SK-N-SH treated with all-trans-retinoic acid at 6 μM for 48 hours (cell line): Measurements from ENCODE around the gene HACD2.

Experiments used
- ATAC-seq: fragments of 200-7000 bp; cut with Tn5 transposase; 3 replicates; pipeline ENCODE4 v1.9.1; 2020; ENCODE audit warnings: mild to moderate bottlenecking, moderate library complexity
- ARNTL ChIP-seq: fragments of 450-650 bp; formaldehyde crosslinking; IDR thresholded peaks from 2 replicates; pipeline ENCODE4 v1.5.0; 2020; ENCODE audit warnings: low read depth, mild to moderate bottlenecking, moderate library complexity, borderline replicate concordance
- BACH2 ChIP-seq: fragments of 250-450 bp; sonication (Bioruptor Pico); IDR thresholded peaks from 2 replicates; pipeline ENCODE4 v1.9.0; 2021; ENCODE audit warnings: mild to moderate bottlenecking, borderline replicate concordance
- CREB5 ChIP-seq: fragments of 250-450 bp; sonication (Bioruptor Pico); IDR thresholded peaks from 2 replicates; pipeline ENCODE4 v1.5.1; 2020; ENCODE audit warnings: low read depth, mild to moderate bottlenecking, moderate library complexity
- CSDC2 ChIP-seq: fragments of 250-450 bp; sonication (Bioruptor Pico); IDR thresholded peaks from 2 replicates; pipeline ENCODE4 v1.5.0; 2020; ENCODE audit warnings: mild to moderate bottlenecking, moderate library complexity
- ESRRG ChIP-seq: fragments of 250-450 bp; sonication (Bioruptor Pico); IDR thresholded peaks from 2 replicates; pipeline ENCODE4 v1.6.1; 2021; ENCODE audit warnings: mild to moderate bottlenecking
- GLIS3 ChIP-seq: fragments of 250-450 bp; sonication (Bioruptor Pico); IDR thresholded peaks from 2 replicates; pipeline ENCODE4 v1.5.0; 2020; ENCODE audit warnings: mild to moderate bottlenecking, moderate library complexity
- ISL1 ChIP-seq: fragments of 250-450 bp; sonication (Bioruptor Pico); IDR thresholded peaks from 2 replicates; pipeline ENCODE4 v2.1.2; 2022; ENCODE audit warnings: mild to moderate bottlenecking, moderate library complexity
- OSR1 ChIP-seq: fragments of 250-450 bp; sonication (Bioruptor Pico); IDR thresholded peaks from 2 replicates; pipeline ENCODE4 v1.8.0; 2022; ENCODE audit warnings: moderate library complexity, mild to moderate bottlenecking, inconsistent platforms
- PATZ1 ChIP-seq: fragments of 250-450 bp; sonication (Bioruptor Pico); IDR thresholded peaks from 2 replicates; pipeline ENCODE4 v1.8.0; 2020; ENCODE audit warnings: mild to moderate bottlenecking, moderate library complexity, borderline replicate concordance
- POU6F1 ChIP-seq: fragments of 250-450 bp; sonication (Bioruptor Pico); IDR thresholded peaks from 2 replicates; pipeline ENCODE4 v1.8.0; 2021; ENCODE audit warnings: low read depth, mild to moderate bottlenecking, moderate library complexity, borderline replicate concordance
- PPARA ChIP-seq: fragments of 250-450 bp; sonication (Bioruptor Pico); IDR thresholded peaks from 2 replicates; pipeline ENCODE4 v1.5.0; 2020; ENCODE audit warnings: mild to moderate bottlenecking, borderline replicate concordance
- RARB ChIP-seq: fragments of 250-450 bp; sonication (Bioruptor Pico); IDR thresholded peaks from 2 replicates; pipeline ENCODE4 v1.8.0; 2021; ENCODE audit warnings: mild to moderate bottlenecking, moderate library complexity
- SNAI2 ChIP-seq: fragments of 250-450 bp; sonication (Bioruptor Pico); IDR thresholded peaks from 2 replicates; pipeline ENCODE4 v1.5.0; 2020; ENCODE audit warnings: mild to moderate bottlenecking, moderate library complexity
- TCF4 ChIP-seq: fragments of 250-450 bp; sonication (Bioruptor Pico); IDR thresholded peaks from 2 replicates; pipeline ENCODE4 v1.8.0; 2021; ENCODE audit warnings: mild to moderate bottlenecking, moderate library complexity, borderline replicate concordance
- TOX ChIP-seq: fragments of 250-450 bp; sonication (Bioruptor Pico); IDR thresholded peaks from 2 replicates; pipeline ENCODE4 v1.8.0; 2021; ENCODE audit warnings: mild to moderate bottlenecking, moderate library complexity, borderline replicate concordance
- ZFP3 ChIP-seq: fragments of 250-450 bp; sonication (Bioruptor Pico); IDR thresholded peaks from 2 replicates; pipeline ENCODE4 v1.5.0; 2020; ENCODE audit warnings: mild to moderate bottlenecking, moderate library complexity
- ZFP30 ChIP-seq: fragments of 450-650 bp; formaldehyde crosslinking; IDR thresholded peaks from 2 replicates; pipeline ENCODE4 v1.5.0; 2022; ENCODE audit warnings: mild to moderate bottlenecking, moderate library complexity
- ZNF565 ChIP-seq: fragments of 450-650 bp; formaldehyde crosslinking; conservative IDR thresholded peaks from 2 replicates; pipeline ENCODE4 v1.5.0; 2020; ENCODE audit warnings: low read depth, mild to moderate bottlenecking, moderate library complexity
- ZNF70 ChIP-seq: fragments of 450-650 bp; formaldehyde crosslinking; IDR thresholded peaks from 2 replicates; pipeline ENCODE4 v1.5.0; 2020; ENCODE audit warnings: mild to moderate bottlenecking, moderate library complexity
- ZNF8 ChIP-seq: fragments of 450-650 bp; formaldehyde crosslinking; IDR thresholded peaks from 2 replicates; pipeline ENCODE4 v1.5.0; 2020; ENCODE audit warnings: mild to moderate bottlenecking, moderate library complexity

The HACD2 gene

GRCh38 chr3:123587401-123587800 is 2.5 kb upstream of the HACD2 start:
- no peak for ATAC-seq
- no peak for TF ChIP-seq ZNF70 (CRISPR knock-in tag)
- no peak for TF ChIP-seq CSDC2 (CRISPR knock-in tag)
- no peak for TF ChIP-seq ZNF8 (CRISPR knock-in tag)
- no peak for TF ChIP-seq ISL1 (CRISPR knock-in tag)

GRCh38 chr3:123586968-123587367 is 2.1 kb upstream of the HACD2 start:
- no peak for ATAC-seq
- no peak for TF ChIP-seq ZNF8 (CRISPR knock-in tag)

GRCh38 chr3:123586131-123586530 is 1.3 kb upstream of the HACD2 start:
- peak; percentile 55 for ATAC-seq
- no peak for TF ChIP-seq ZFP3 (CRISPR knock-in tag)
- no peak for TF ChIP-seq ESRRG

- no peak for TF ChIP-seq ZFP3 (CRISPR knock-in tag)
- no peak for TF ChIP-seq SNAI2
- TF ChIP-seq ESRRG, result no peak
- TF ChIP-seq GLIS3 (CRISPR knock-in tag), result no peak
- ATAC-seq, result peak; percentile 47
These were observed 417 bp downstream of the HACD2 start for GRCh38 chr3:123584284-123584987.

- TF ChIP-seq ZNF565 (CRISPR knock-in tag) (no peak), RARB (CRISPR knock-in tag) (no peak), BACH2 (no peak), ZFP3 (CRISPR knock-in tag) (no peak), PPARA (CRISPR knock-in tag) (no peak), ISL1 (CRISPR knock-in tag) (no peak), ZNF70 (CRISPR knock-in tag) (no peak), GLIS3 (CRISPR knock-in tag) (no peak), TCF4 (no peak), ZFP30 (CRISPR knock-in tag) (no peak), OSR1 (no peak), ZNF8 (CRISPR knock-in tag) (no peak), ARNTL (CRISPR knock-in tag) (no peak), PATZ1 (CRISPR knock-in tag) (no peak), TOX (CRISPR knock-in tag) (no peak), ESRRG (no peak), POU6F1 (CRISPR knock-in tag) (no peak), SNAI2 (no peak)
- ATAC-seq, result no peak
These were observed 1.3 kb downstream of the HACD2 start for GRCh38 chr3:123583561-123583960.

GRCh38 chr3:123582315-123582714 is 2.5 kb downstream of the HACD2 start:
- no peak for TF ChIP-seq ZFP30 (CRISPR knock-in tag)
- TF ChIP-seq, all 23 proteins: peak for 0
- ATAC-seq, result no peak

GRCh38 chr3:123576122-123576521 is 8.7 kb downstream of the HACD2 start:
- TF ChIP-seq CREB5 (CRISPR knock-in tag) (no peak), ZNF8 (CRISPR knock-in tag) (no peak)
- no peak for ATAC-seq
